Adrenal gland (tissue), 12 donors: ENCODE data around the gene CNOT10. TPM values are rescaled to one million over a fixed set of nuclear protein-coding genes. Genes with fewer than 3 reads are reported as not detected.

ENCODE experiments used
- DNase-seq, 7 donors: peaks; one replicate each; pipeline ENCODE4 v3.0.0-alpha.2; 2019 to 2020
- H3K27ac ChIP-seq, 5 donors: fragments of 200-600 bp; sonication (generic) in 4 of 5; 1 replicate in 3 of 5; 2 replicates in 2 of 5; pipeline versions ENCODE4 v1.5.1 to v1.8.0; 2016 to 2020; ENCODE audit warnings: mild to moderate bottlenecking in 1 of 5
- H3K27me3 ChIP-seq: fragments of 200-600 bp; 2 replicates; pipeline ENCODE4 v1.8.0; 2021
- H3K36me3 ChIP-seq, 2 donors: fragments of 200-600 bp; replicated peaks in 1 of 2; 1 replicate in 1 of 2; 2 replicates in 1 of 2; pipeline versions ENCODE4 v1.5.1 to v1.8.0; 2018 to 2022
- H3K4me1 ChIP-seq, 2 donors: fragments of 200-600 bp; replicated peaks in 1 of 2; 1 replicate in 1 of 2; 2 replicates in 1 of 2; pipeline versions ENCODE4 v1.5.1 to v1.8.0; 2018 to 2021
- H3K4me3 ChIP-seq, 4 donors: fragments of 200-600 bp; sonication (generic) in 3 of 4; one replicate each; pipeline ENCODE4 v1.5.1; 2016 to 2018
- H3K9me3 ChIP-seq, 3 donors: fragments of 200-600 bp; sonication (generic) in 1 of 3; replicated peaks in 1 of 3; 1 replicate in 2 of 3; 2 replicates in 1 of 3; pipeline versions ENCODE4 v1.5.1 to v1.8.0; 2016 to 2021
- POLR2A ChIP-seq, 2 donors: fragments of 450-650 bp; IDR thresholded peaks; one replicate each; pipeline ENCODE4 v1.6.1; 2017; ENCODE audit warnings: antibody characterized with exemption in 2 of 2, mild to moderate bottlenecking in 2 of 2, moderate library complexity in 1 of 2
- WGBS, 4 donors: extraction: QIAGEN DNeasy Blood & Tissue Kit in 2 of 4; methylation state at CpG; one replicate each; pipeline versions ENCODE4 v1.1.5 to v1.1.7; 2013 to 2017; 5-methylcytosine and 5-hydroxymethylcytosine counted together
- intact Hi-C, 2 donors: fragments of 100-400 bp; cut with DNase I; formaldehyde crosslinking; loops; one replicate each; pipeline versions ENCODE4 v1.14.1 to v1.15.0; 2022 to 2023
- polyA plus RNA-seq, 3 donors: library from polyadenylated mRNA; stranded (reverse); fragments of 200-250 nt in 2 of 3; fragments of 350-450 nt in 1 of 3; fragmentation: Illumina TruSeq in 1 of 3; extraction: RNeasy Lipid Tissue Mini Kit (QIAGEN cat#74804) in 1 of 3; gene quantifications; one replicate each; pipeline ENCODE4 v1.2.3, GENCODE V29; 2013 to 2014
- total RNA-seq, 9 donors: library from RNA; depleted of rRNA in 4 of 9; stranded (reverse); fragments of >200 nt in 4 of 9; fragments of 120-200 nt in 1 of 9; fragmentation: NEBNext Ultra II Directional in 1 of 9; extraction: Animal tissue kit (Norgen Biotek cat#: 25700) in 1 of 9; gene quantifications; one replicate each; pipeline versions ENCODE4 v1.1.0 to v1.2.4, GENCODE V29; 2013 to 2023
- TF ChIP-seq, protein P1 (sequence below), 6 experiments: fragments of 450-650 bp in 4 of 6; fragments of 200-600 bp in 2 of 6; sonication (generic) in 1 of 6; IDR thresholded peaks; 1 replicate in 5 of 6; 2 replicates in 1 of 6; pipeline versions ENCODE4 v1.5.1 to v1.8.0; 2016 to 2021; ENCODE audit warnings: antibody characterized with exemption in 6 of 6, mild to moderate bottlenecking in 2 of 6, moderate library complexity in 1 of 6
- donor health status: healthy with polysubstance abuse.
- donor health status: Bipolar disorder and iron deficiency.
- donor health status: DM: yes; HTN: yes; CAD: no.
- donor health status: DM: no; HTN: no; CAD: no.
- donor health status: DM: no; HTN: no; CAD: no.
- donor health status: DM: yes; HTN: yes; CAD: no.

CNOT10 gene
- total and polyA plus RNA-seq, 12 donors = 15.3 to 32.1 (median 25.5) TPM

DNA sequence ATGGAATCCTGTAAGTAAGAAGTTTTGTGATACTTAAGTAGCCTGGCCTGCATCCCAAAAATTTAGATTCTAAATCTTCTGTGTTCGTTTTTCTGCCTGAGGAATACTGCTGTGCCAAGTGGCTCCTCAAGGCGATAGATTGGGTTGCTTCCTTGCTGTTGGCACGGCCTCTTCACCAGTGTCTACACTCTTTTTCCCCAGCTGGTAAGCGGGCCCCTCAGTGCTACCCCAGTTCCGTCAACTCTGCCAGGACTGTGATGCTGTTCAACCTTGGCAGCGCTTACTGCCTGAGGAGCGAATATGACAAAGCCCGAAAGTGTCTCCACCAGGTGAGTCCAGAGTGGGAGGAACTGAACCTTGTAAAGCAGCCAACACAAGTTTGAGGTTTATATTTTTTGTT is 79.5 kb downstream of the CNOT10 start:
- peak in 1 of 7 donors; percentile 13 for DNase-seq
- intact Hi-C loops = no loop called here
- TF ChIP-seq, protein P1, sequence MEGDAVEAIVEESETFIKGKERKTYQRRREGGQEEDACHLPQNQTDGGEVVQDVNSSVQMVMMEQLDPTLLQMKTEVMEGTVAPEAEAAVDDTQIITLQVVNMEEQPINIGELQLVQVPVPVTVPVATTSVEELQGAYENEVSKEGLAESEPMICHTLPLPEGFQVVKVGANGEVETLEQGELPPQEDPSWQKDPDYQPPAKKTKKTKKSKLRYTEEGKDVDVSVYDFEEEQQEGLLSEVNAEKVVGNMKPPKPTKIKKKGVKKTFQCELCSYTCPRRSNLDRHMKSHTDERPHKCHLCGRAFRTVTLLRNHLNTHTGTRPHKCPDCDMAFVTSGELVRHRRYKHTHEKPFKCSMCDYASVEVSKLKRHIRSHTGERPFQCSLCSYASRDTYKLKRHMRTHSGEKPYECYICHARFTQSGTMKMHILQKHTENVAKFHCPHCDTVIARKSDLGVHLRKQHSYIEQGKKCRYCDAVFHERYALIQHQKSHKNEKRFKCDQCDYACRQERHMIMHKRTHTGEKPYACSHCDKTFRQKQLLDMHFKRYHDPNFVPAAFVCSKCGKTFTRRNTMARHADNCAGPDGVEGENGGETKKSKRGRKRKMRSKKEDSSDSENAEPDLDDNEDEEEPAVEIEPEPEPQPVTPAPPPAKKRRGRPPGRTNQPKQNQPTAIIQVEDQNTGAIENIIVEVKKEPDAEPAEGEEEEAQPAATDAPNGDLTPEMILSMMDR (IDR thresholded peaks at IDR 0.05) = no peak
- no peak for TF ChIP-seq POLR2A (IDR thresholded peaks at IDR 0.05)
- no peaks in the 10 kb centered on the region for H3K27me3 ChIP-seq
- no peaks in the 10 kb centered on the region for H3K9me3 ChIP-seq
- WGBS, 4 donors = 92 to 96% (median 93%) methylated on average over 8 of the region's 8 CpGs
- no peak overlapping the region for H3K4me3 ChIP-seq
- H3K36me3 ChIP-seq = peaks cover 0 to 33% of the 10 kb centered on the region in 2 donors
- H3K27ac ChIP-seq = no peak overlapping the region
- no peaks in the 10 kb centered on the region for H3K4me1 ChIP-seq

DNA sequence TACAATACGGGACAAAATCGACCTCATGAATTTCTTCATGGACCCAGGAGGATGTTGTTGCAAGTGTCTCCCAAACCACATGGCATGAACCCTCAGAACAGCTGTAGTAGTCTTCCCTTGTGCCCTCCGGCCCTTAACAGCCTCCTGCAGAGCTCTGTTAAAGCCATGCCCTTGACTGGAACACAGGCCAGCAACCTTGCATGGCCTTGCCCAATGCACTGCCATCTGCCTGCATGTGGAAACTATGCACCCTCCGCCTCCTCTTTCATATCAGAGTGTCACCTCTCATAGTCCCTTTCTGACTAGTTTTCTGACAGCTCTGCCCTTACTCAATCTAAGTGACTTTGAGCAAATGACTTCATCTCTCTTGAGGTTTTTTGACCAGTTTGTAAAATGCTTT is 93.4 kb downstream of the CNOT10 start:
- H3K27me3 ChIP-seq = no peaks in the 10 kb centered on the region
- H3K27ac ChIP-seq = no peak overlapping the region
- no peaks in the 10 kb centered on the region for H3K9me3 ChIP-seq
- peaks cover 3 to 9% of the 10 kb centered on the region in 2 donors for H3K4me1 ChIP-seq
- intact Hi-C loops = no loop called here
- H3K36me3 ChIP-seq = peaks cover 0 to 5% of the 10 kb centered on the region in 2 donors
- WGBS, 4 donors = 83 to 94% (median 87%) methylated on average over 1 to 4 of the region's 4 CpGs
- DNase-seq = no peak
- no peak overlapping the region for H3K4me3 ChIP-seq
- TF ChIP-seq, protein P1 (IDR thresholded peaks at IDR 0.05) = no peak
- no peak for TF ChIP-seq POLR2A (IDR thresholded peaks at IDR 0.05)

DNA sequence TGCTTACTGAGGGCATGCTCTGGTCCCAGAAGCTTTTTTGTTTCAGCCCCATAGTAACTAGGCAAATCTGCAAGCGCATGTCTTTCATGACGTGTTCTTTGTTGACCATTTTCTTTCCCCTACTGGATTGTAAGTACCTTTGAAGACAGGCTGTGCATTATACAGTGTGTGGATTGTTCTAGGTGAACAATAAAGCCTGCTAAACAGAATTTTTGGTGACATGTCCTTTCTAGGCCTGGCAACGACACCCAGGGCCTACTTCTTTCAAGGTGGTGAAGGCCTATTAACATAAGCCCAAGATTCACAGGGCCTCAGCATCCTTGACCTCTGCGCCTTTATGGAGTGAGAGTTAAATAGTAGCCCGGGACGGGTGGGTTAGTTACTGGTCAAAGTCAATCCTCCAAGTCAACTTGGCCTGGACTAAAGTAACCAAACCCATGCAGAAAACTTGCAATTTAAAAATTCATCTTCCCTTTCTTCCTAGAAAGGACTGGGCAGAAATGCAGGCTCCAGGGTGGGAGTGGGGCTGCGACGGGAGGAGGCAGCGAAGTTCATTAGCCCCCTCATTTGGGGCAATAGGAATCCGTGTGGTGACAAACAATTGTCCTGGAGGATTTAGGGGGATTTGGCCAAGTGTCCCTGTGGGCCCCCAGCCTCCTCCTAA is 95.2 kb downstream of the CNOT10 start:
- H3K27me3 ChIP-seq = no peaks in the 10 kb centered on the region
- intact Hi-C loops = no loop called here
- H3K36me3 ChIP-seq = no peaks in the 10 kb centered on the region
- peaks cover 3 to 9% of the 10 kb centered on the region in 2 donors for H3K4me1 ChIP-seq
- TF ChIP-seq, protein P1 (IDR thresholded peaks at IDR 0.05) = no peak
- TF ChIP-seq POLR2A (IDR thresholded peaks at IDR 0.05) = no peak
- no peak for DNase-seq
- H3K9me3 ChIP-seq = no peaks in the 10 kb centered on the region
- WGBS, 4 donors = 88 to 93% (median 91%) methylated on average over 10 of the region's 10 CpGs
- H3K4me3 ChIP-seq = peak overlapping the region in 1 of 4 donors; percentile 55
- H3K27ac ChIP-seq = no peak overlapping the region

DNA sequence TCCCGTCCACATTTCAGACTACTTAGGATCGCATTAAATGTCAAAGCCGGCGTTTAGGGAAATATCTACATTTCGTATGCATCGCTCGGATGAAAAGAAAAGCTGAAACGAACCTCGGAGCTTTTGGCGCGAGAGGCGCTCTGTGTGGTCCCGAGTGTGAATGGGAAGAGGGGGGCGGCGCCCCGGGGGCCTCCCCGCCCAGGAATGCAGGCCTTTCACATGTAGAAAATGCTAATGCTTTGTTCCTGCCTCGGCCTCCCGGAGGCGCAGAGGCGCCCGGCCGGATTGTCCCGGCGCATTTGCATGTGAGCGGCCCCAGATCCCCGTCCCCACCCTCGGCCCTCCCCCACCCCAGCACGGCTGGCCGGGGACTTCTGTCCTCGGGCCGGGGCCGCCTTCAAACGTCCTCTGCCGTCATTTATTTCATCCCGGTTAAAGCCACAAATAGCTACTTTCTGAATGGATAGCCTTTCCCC is 95.8 kb downstream of the CNOT10 start:
- Histone ChIP-seq H3K9me3 (no peaks in the 10 kb centered on the region), H3K27me3 (no peaks in the 10 kb centered on the region), H3K27ac (no peak overlapping the region), H3K36me3 (no peaks in the 10 kb centered on the region), H3K4me3 (peak overlapping the region; percentile 11 to 55 (median 31)), H3K4me1 (peaks cover 3 to 9% of the 10 kb centered on the region in 2 donors)
- intact Hi-C loops = no loop called here
- 7 to 20% (median 9%) methylated on average over 12 to 36 of the region's 36 CpGs for WGBS, 4 donors
- DNase-seq = peak in 5 of 7 donors; percentile 4 to 27 (median 20)
- TF ChIP-seq POLR2A (IDR thresholded peaks at IDR 0.05) = no peak
- TF ChIP-seq, protein P1 (IDR thresholded peaks at IDR 0.05) = no peak
